K562 (cell line): ENCODE data around the gene GNB2. TPM values are rescaled to one million over a fixed set of nuclear protein-coding genes. Genes with fewer than 3 reads are reported as not detected.

Experiments used
- ATAC-seq: fragments of 200-7000 bp; cut with Tn5 transposase; 3 replicates; pipeline ENCODE4 v1.9.1; 2020; ENCODE audit warnings: moderate library complexity
- BruUV-seq: library from RNA; stranded (reverse); fragments of 400-500 nt; replicated peaks from 2 replicates; lab custom pipeline; 2021; lab: Mats Ljungman, UMichigan
- CTCF ChIA-PET: fragments of 300-600 bp; formaldehyde crosslinking; extraction: SDS; loops from one replicate; lab custom pipeline; 2021; ENCODE audit warnings: low intra/inter-chr PET ratio; lab: Yijun Ruan, JAX
- POLR2A ChIA-PET: fragments of 300-600, 350-650 bp; sonication (Branson Sonifier 250); formaldehyde crosslinking; extraction: SDS; loops from one replicate; lab custom pipeline; 2021; ENCODE audit warnings: antibody characterized with exemption, inconsistent platforms; lab: Yijun Ruan, JAX
- DNase-seq, 4 experiments: peaks; one replicate each; pipeline versions ENCODE4 v3.0.0 to v3.0.0-alpha.2; 2011 to 2018; ENCODE audit warnings: low spot score in 3 of 4, mixed read lengths in 3 of 4; ENCODE audit errors: extremely low read depth in 1 of 4
- FAIRE-seq: peaks from 2 replicates; lab custom pipeline; 2011; peaks lifted over from hg19 to GRCh38; lab: Jason Lieb, UNC
- H2AFZ ChIP-seq: 2 replicates; pipeline ENCODE4 v1.6.0; 2011; ENCODE audit warnings: low read depth, low read length, control low read depth, inconsistent platforms
- H3K27ac ChIP-seq: fragments of 200-600 bp; 3 replicates; pipeline ENCODE4 v1.8.0; 2011; ENCODE audit warnings: low read depth, mild to moderate bottlenecking, control low read depth, inconsistent platforms, low read length, moderate library complexity, mixed read lengths; ENCODE audit errors: extremely low read depth
- H3K27me3 ChIP-seq, 2 experiments: fragments of 300-600 bp in 1 of 2; 2 replicates in 1 of 2; 3 replicates in 1 of 2; pipeline versions ENCODE4 v1.6.0 to v1.8.0; 2011; ENCODE audit warnings: inconsistent platforms in 2 of 2, low read length in 2 of 2, mild to moderate bottlenecking in 1 of 2, mixed read lengths in 1 of 2, moderate library complexity in 1 of 2; ENCODE audit not compliant: control insufficient read depth in 2 of 2, insufficient read depth in 2 of 2
- H3K36me3 ChIP-seq: fragments of 300-600 bp; 3 replicates; pipeline ENCODE4 v1.8.0; 2011; ENCODE audit warnings: mild to moderate bottlenecking, low read length, inconsistent platforms; ENCODE audit not compliant: control insufficient read depth, insufficient read depth
- H3K4me1 ChIP-seq, 2 experiments: fragments of 200-600 bp in 1 of 2; replicated peaks in 1 of 2; 2 replicates in 1 of 2; 3 replicates in 1 of 2; pipeline versions ENCODE4 v1.5.1 to v1.8.0; 2011; ENCODE audit warnings: inconsistent platforms in 2 of 2, low read length in 2 of 2, mild to moderate bottlenecking in 1 of 2, mixed read lengths in 1 of 2, moderate library complexity in 1 of 2; ENCODE audit not compliant: control insufficient read depth in 2 of 2, insufficient read depth in 2 of 2
- H3K4me2 ChIP-seq: 2 replicates; pipeline ENCODE4 v1.6.1; 2011; ENCODE audit warnings: low read length, control low read depth, inconsistent platforms, mixed read lengths; ENCODE audit not compliant: insufficient read depth
- H3K4me3 ChIP-seq: fragments of 200-600 bp; sonication (generic), shearing (Covaris generic); 2 replicates; pipeline ENCODE4 v1.5.1; 2016; ENCODE audit warnings: control low read depth, inconsistent platforms
- H3K79me2 ChIP-seq: fragments of 200-600 bp; 3 replicates; pipeline ENCODE4 v1.8.0; 2011; ENCODE audit warnings: low read length, inconsistent platforms; ENCODE audit not compliant: control insufficient read depth, insufficient read depth
- H3K9ac ChIP-seq, 2 experiments: 2 replicates each; pipeline versions ENCODE4 v1.6.0 to v1.6.1; 2011; ENCODE audit warnings: low read depth in 2 of 2, low read length in 2 of 2, control low read depth in 1 of 2, inconsistent platforms in 1 of 2, mild to moderate bottlenecking in 1 of 2, mixed read lengths in 1 of 2; ENCODE audit not compliant: insufficient read depth in 1 of 2
- H3K9me1 ChIP-seq: one replicate; pipeline ENCODE4 v1.6.0; 2011; ENCODE audit warnings: inconsistent platforms, mild to moderate bottlenecking, low read length, moderate library complexity; ENCODE audit not compliant: control insufficient read depth, insufficient read depth
- H3K9me3 ChIP-seq: replicated peaks from 2 replicates; pipeline ENCODE4 v1.5.1; 2011; ENCODE audit warnings: low read depth, low read length, inconsistent platforms; ENCODE audit not compliant: control insufficient read depth, insufficient read depth
- H4K20me1 ChIP-seq: replicated peaks from 2 replicates; pipeline ENCODE4 v1.6.1; 2011; ENCODE audit warnings: low read length, inconsistent platforms, mixed read lengths; ENCODE audit not compliant: control insufficient read depth, insufficient read depth
- EGR1 ChIP-seq: fragments of 450-650 bp; conservative IDR thresholded peaks from 2 replicates; pipeline ENCODE4 v1.6.1; 2017; ENCODE audit warnings: mild to moderate bottlenecking
- JUND ChIP-seq, 2 experiments: IDR thresholded peaks; 2 replicates in 1 of 2; 3 replicates in 1 of 2; pipeline ENCODE4 v1.6.1; 2011; ENCODE audit warnings: borderline replicate concordance in 2 of 2, low read depth in 2 of 2, low read length in 2 of 2, improper control_type of control experiment in 1 of 2, missing biosample characterization in 1 of 2, missing genetic modification characterization in 1 of 2, missing genetic modification reagents in 1 of 2
- MTA3 ChIP-seq: fragments of 450-650 bp; formaldehyde crosslinking; IDR thresholded peaks from 2 replicates; pipeline ENCODE4 v1.6.1; 2017; ENCODE audit warnings: mild to moderate bottlenecking, borderline replicate concordance
- NR2C2 ChIP-seq, 2 experiments: fragments of 200-800 bp in 1 of 2; sonication (Bioruptor generic) in 1 of 2; sonication (generic) in 1 of 2; formaldehyde crosslinking in 1 of 2; IDR thresholded peaks; 2 replicates each; pipeline versions ENCODE4 v1.6.1 to v1.8.0; 2016 to 2022; ENCODE audit warnings: mild to moderate bottlenecking in 1 of 2, missing compliant biosample characterization in 1 of 2, missing genetic modification characterization in 1 of 2, missing genetic modification reagents in 1 of 2
- RBM39 ChIP-seq: fragments of 200-400 bp; formaldehyde crosslinking; optimal IDR thresholded peaks from 2 replicates; pipeline ENCODE3; 2018; ENCODE audit warnings: low read depth, low read length
- REST ChIP-seq, 2 experiments: fragments of 450-650 bp; formaldehyde crosslinking in 1 of 2; IDR thresholded peaks; 2 replicates each; pipeline versions ENCODE4 v1.4.0 to v1.6.1; 2014 to 2020; ENCODE audit warnings: mild to moderate bottlenecking in 2 of 2, borderline replicate concordance in 1 of 2, low read depth in 1 of 2
- TCF3 ChIP-seq: sonication (generic); formaldehyde crosslinking; IDR thresholded peaks from 2 replicates; pipeline ENCODE4 v1.4.0; 2020; ENCODE audit warnings: mild to moderate bottlenecking, missing genetic modification reagents
- TFAP4 ChIP-seq: sonication (generic); formaldehyde crosslinking; IDR thresholded peaks from 2 replicates; pipeline ENCODE4 v1.8.0; 2022; ENCODE audit warnings: missing genetic modification reagents, mild to moderate bottlenecking, moderate library complexity, borderline replicate concordance
- TOE1 ChIP-seq, 2 experiments: fragments of 450-650 bp in 1 of 2; sonication (generic) in 1 of 2; formaldehyde crosslinking in 1 of 2; IDR thresholded peaks; 2 replicates each; pipeline versions ENCODE4 v1.7.1 to v1.8.0; 2016 to 2022; ENCODE audit warnings: borderline replicate concordance in 2 of 2, mild to moderate bottlenecking in 2 of 2, antibody characterized with exemption in 1 of 2, inconsistent platforms in 1 of 2, low read depth in 1 of 2, missing genetic modification reagents in 1 of 2, moderate library complexity in 1 of 2
- XRCC5 ChIP-seq: fragments of 200-400 bp; formaldehyde crosslinking; IDR thresholded peaks from 2 replicates; pipeline ENCODE4 v1.6.1; 2017; ENCODE audit warnings: low read depth, mild to moderate bottlenecking, low read length
- ZNF146 ChIP-seq: IDR thresholded peaks from one replicate; pipeline ENCODE4 v1.6.1; 2018; ENCODE audit warnings: missing compliant biosample characterization; ENCODE audit not compliant: unreplicated experiment
- WGBS: fragments of 100-300 bp; shearing (Covaris generic); methylation state at CpG from one replicate; pipeline ENCODE4 v1.1.6; 2016; ENCODE audit warnings: low coverage, mixed read lengths; ENCODE audit not compliant: insufficient coverage; ENCODE audit errors: missing lambda C conversion rate; 5-methylcytosine and 5-hydroxymethylcytosine counted together
- in situ Hi-C: fragments of 300-500 bp; cut with MboI; formaldehyde crosslinking; loops from 4 replicates; pipeline ENCODE4 v1.15.0; 2018; ENCODE audit warnings: inconsistent platforms, mixed read lengths
- intact Hi-C: fragments of 100-400 bp; cut with micrococcal nuclease; formaldehyde crosslinking; loops from 2 replicates; pipeline ENCODE4 v1.14.2; 2022
- polyA plus RNA-seq, 8 experiments: library from polyadenylated mRNA; depleted of rRNA in 4 of 8; stranded (reverse) in 5 of 8; unstranded in 3 of 8; fragments of >200 nt; fragmentation: Nextera tagmentation in 2 of 8; fragmentation: Illumina TruSeq in 1 of 8; extraction: Ambion mirVana in 2 of 8; extraction: Trizol in 1 of 8; gene quantifications; 2 replicates each; pipeline versions ENCODE4 v1.2.1 to v1.2.3, GENCODE V29; 2011 to 2014; ENCODE audit warnings: inconsistent platforms in 1 of 8, missing spikeins in 1 of 8
- total RNA-seq, 7 experiments: library from RNA; depleted of rRNA in 6 of 7; stranded (reverse); fragments of >200 nt in 6 of 7; fragmentation: Illumina TruSeq in 2 of 7; extraction: Trizol in 2 of 7; gene quantifications; 2 replicates each; pipeline versions ENCODE4 v1.2.1 to v1.2.3, GENCODE V29; 2011 to 2021; ENCODE audit warnings: low replicate concordance in 1 of 7

The GNB2 gene
- total and polyA plus RNA-seq, 9 of the 15 experiments (the other 6 are each of a cell fraction or from before 2014, with no cell fraction given), result 0.65 to 320 (median 104) TPM

GRCh38 chr7:100682228-100682741 is 8.7 kb downstream of the GNB2 start:
- 71% methylated on average over 23 of the region's 25 CpGs for WGBS
- Histone ChIP-seq H3K9me3 (no peaks in the 10 kb centered on the region), H3K9ac (no peak overlapping the region), H3K27ac (no peak overlapping the region), H3K4me1 (peaks cover 4 to 85% of the 10 kb centered on the region in 2 experiments; a peak in 4 of 5 replicates), H4K20me1 (peaks cover 22% of the 10 kb centered on the region; the same call in 1 of the 2 replicates), H3K79me2 (peaks cover 10% of the 10 kb centered on the region; the same call in 1 of the 3 replicates), H3K4me3 (no peak overlapping the region), H2AFZ (no peak overlapping the region), H3K36me3 (peaks cover 100% of the 10 kb centered on the region; the same call in 2 of the 3 replicates), H3K27me3 (no peaks in the 10 kb centered on the region), H3K9me1 (no peaks in the 10 kb centered on the region), H3K4me2 (no peak overlapping the region)
- ChIA-PET POLR2A (interaction anchor here (0.7 to 1.4 kb wide), 4 partner anchors 9 to 185 kb away, joined by 3 to 11 read pairs (median 3); partner anchors contain the start of genes FBXO24 and LRCH4), CTCF (interaction anchor here (0.6 kb wide), 1 partner anchor 51 kb away, joined by 4 read pairs; no protein-coding TSS in a partner anchor)
- no peak for FAIRE-seq
- BruUV-seq, result no TSS peak
- peak in 2 of 4 experiments; percentile 45 to 48 for DNase-seq
- ATAC-seq, result no peak
- in situ Hi-C loops, result no loop called here
- intact Hi-C loops, result no loop called here
- peak; percentile 75; the same call in 1 of the 2 replicates for TF ChIP-seq JUND (IDR thresholded peaks at IDR 0.05; ENCODE audit: borderline replicate concordance, low read depth, low read length)
- no peak for TF ChIP-seq JUND (tag; IDR thresholded peaks at IDR 0.05; ENCODE audit: borderline replicate concordance, low read depth, low read length)
- no peak for TF ChIP-seq NR2C2 (CRISPR knock-in tag; IDR thresholded peaks at IDR 0.05)
- no peak for TF ChIP-seq NR2C2 (tag; IDR thresholded peaks at IDR 0.05)
- no peak for TF ChIP-seq TOE1 (IDR thresholded peaks at IDR 0.05; ENCODE audit: borderline replicate concordance)
- no peak for TF ChIP-seq TOE1 (CRISPR knock-in tag; IDR thresholded peaks at IDR 0.05; ENCODE audit: borderline replicate concordance, low read depth)
- TF ChIP-seq ZNF146, result no peak
- peak; percentile 58 for TF ChIP-seq EGR1
- no peak for TF ChIP-seq MTA3
- peak; percentile 91 for TF ChIP-seq TFAP4 (CRISPR knock-in tag)
- TF ChIP-seq RBM39, result no peak
- TF ChIP-seq XRCC5, result no peak
- no peak for TF ChIP-seq REST (IDR thresholded peaks at IDR 0.05; ENCODE audit: borderline replicate concordance)
- no peak for TF ChIP-seq REST (CRISPR knock-in tag; IDR thresholded peaks at IDR 0.05; ENCODE audit: low read depth)
- TF ChIP-seq TCF3 (CRISPR knock-in tag), result no peak
